GM21367 (cell line): ENCODE results near the gene SMYD3.
A peak's percentile ranks its signal among the peaks of the same experiment; 100 is the strongest.
"Not testable (repeated sequence)": the region's sequence is repeated elsewhere in the genome, so short reads cannot be mapped to it uniquely, and the experiment has no call there.

Experiments used
- ATAC-seq: cut with Tn5 transposase; IDR thresholded peaks from one replicate; pipeline ENCODE4 v1.9.1; 2021; ENCODE audit not compliant: unreplicated experiment

Gene SMYD3

GRCh38 chr1:246364415-246364941 lies 142.6 kb downstream of the SMYD3 start:
- peak; percentile 85 for ATAC-seq

GRCh38 chr1:246357014-246357598 lies 150.0 kb downstream of the SMYD3 start:
- ATAC-seq = not testable (repeated sequence)

- ATAC-seq = no peak
Observed at GRCh38 chr1:246355411-246356230, 151.5 kb downstream of the SMYD3 start.

GRCh38 chr1:246351721-246352120 lies 155.4 kb downstream of the SMYD3 start:
- ATAC-seq = no peak

GRCh38 chr1:246350745-246351144 lies 156.3 kb downstream of the SMYD3 start:
- ATAC-seq = no peak

GRCh38 chr1:246343937-246344336 lies 163.1 kb downstream of the SMYD3 start:
- ATAC-seq = no peak

GRCh38 chr1:246343251-246343650 lies 163.8 kb downstream of the SMYD3 start:
- no peak for ATAC-seq

- ATAC-seq = no peak
Observed at GRCh38 chr1:246338546-246338945, 168.5 kb downstream of the SMYD3 start.

- ATAC-seq = no peak
Observed at GRCh38 chr1:246338098-246338497, 169.0 kb downstream of the SMYD3 start.

GRCh38 chr1:246335151-246335550 lies 171.9 kb downstream of the SMYD3 start:
- no peak for ATAC-seq

GRCh38 chr1:246333855-246334254 lies 173.2 kb downstream of the SMYD3 start:
- no peak for ATAC-seq

- no peak for ATAC-seq
Observed at GRCh38 chr1:246332078-246332477, 175.0 kb downstream of the SMYD3 start.

- peak; percentile 95 for ATAC-seq
Observed at GRCh38 chr1:246329900-246330299, 177.2 kb downstream of the SMYD3 start.

GRCh38 chr1:246329292-246329691 lies 177.8 kb downstream of the SMYD3 start:
- not testable (repeated sequence) for ATAC-seq

- ATAC-seq = no peak
Observed at GRCh38 chr1:246324711-246325110, 182.4 kb downstream of the SMYD3 start.

- not testable (repeated sequence) for ATAC-seq
Observed at GRCh38 chr1:246324033-246324432, 183.0 kb downstream of the SMYD3 start.

- no peak for ATAC-seq
Observed at GRCh38 chr1:246320286-246320685, 186.8 kb downstream of the SMYD3 start.

- ATAC-seq = no peak
Observed at GRCh38 chr1:246319083-246319714, 187.9 kb downstream of the SMYD3 start.

- no peak for ATAC-seq
Observed at GRCh38 chr1:246318622-246319021, 188.5 kb downstream of the SMYD3 start.

- ATAC-seq = no peak
Observed at GRCh38 chr1:246318036-246318359, 189.1 kb downstream of the SMYD3 start.

- ATAC-seq = no peak
Observed at GRCh38 chr1:246317332-246318035, 189.6 kb downstream of the SMYD3 start.
